Parathyroid adenoma (tissue), 2 donors: Measurements from ENCODE around the gene MCL1.

Source experiments
- H2AFZ ChIP-seq: fragments of 300-600 bp; sonication (generic); one replicate; pipeline ENCODE4 v1.7.0; 2017; ENCODE audit warnings: antibody characterized with exemption, mild to moderate bottlenecking
- H3K27ac ChIP-seq: fragments of 300-600 bp; sonication (generic); one replicate; pipeline ENCODE4 v1.7.0; 2017
- H3K27me3 ChIP-seq: fragments of 300-600 bp; sonication (generic); one replicate; pipeline ENCODE4 v1.7.0; 2017; ENCODE audit warnings: low read length; ENCODE audit not compliant: control insufficient read depth, insufficient read depth
- H3K36me3 ChIP-seq: fragments of 300-600 bp; sonication (generic); one replicate; pipeline ENCODE4 v1.7.0; 2017; ENCODE audit warnings: low read length; ENCODE audit not compliant: control insufficient read depth, insufficient read depth
- H3K4me1 ChIP-seq: fragments of 300-600 bp; sonication (generic); one replicate; pipeline ENCODE4 v1.7.0; 2017; ENCODE audit warnings: control low read depth
- H3K4me2 ChIP-seq: fragments of 300-600 bp; sonication (generic); one replicate; pipeline ENCODE4 v1.7.0; 2017; ENCODE audit warnings: low read length
- H3K4me3 ChIP-seq: fragments of 300-600 bp; sonication (generic); one replicate; pipeline ENCODE4 v1.7.0; 2017; ENCODE audit warnings: low read depth, low read length
- H3K79me2 ChIP-seq: fragments of 300-600 bp; sonication (generic); one replicate; pipeline ENCODE4 v1.7.0; 2017; ENCODE audit warnings: control low read depth
- H3K9ac ChIP-seq: fragments of 300-600 bp; sonication (generic); one replicate; pipeline ENCODE4 v1.7.0; 2017; ENCODE audit warnings: mild to moderate bottlenecking
- H3K9me3 ChIP-seq: fragments of 300-600 bp; sonication (generic); one replicate; pipeline ENCODE4 v1.7.0; 2017; ENCODE audit warnings: low read length; ENCODE audit not compliant: control insufficient read depth
- TF ChIP-seq, protein P1 (sequence below): fragments of 300-600 bp; sonication (generic); IDR thresholded peaks from one replicate; pipeline ENCODE4 v1.7.0; 2017; ENCODE audit warnings: antibody characterized with exemption, mild to moderate bottlenecking
- donor health status: primary hyperparathyroidism.

Gene MCL1

GRCh38 chr1:150551051-150551783, 28.2 kb downstream of the MCL1 start:
- Histone ChIP-seq H3K4me3 (no peak overlapping the region), H3K4me1 (no peaks in the 10 kb centered on the region), H3K9me3 (no peaks in the 10 kb centered on the region), H3K9ac (no peak overlapping the region), H3K27me3 (no peaks in the 10 kb centered on the region), H3K79me2 (no peaks in the 10 kb centered on the region), H3K36me3 (no peaks in the 10 kb centered on the region), H3K27ac (no peak overlapping the region), H2AFZ (no peak overlapping the region), H3K4me2 (no peak overlapping the region)
- TF ChIP-seq, protein P1, sequence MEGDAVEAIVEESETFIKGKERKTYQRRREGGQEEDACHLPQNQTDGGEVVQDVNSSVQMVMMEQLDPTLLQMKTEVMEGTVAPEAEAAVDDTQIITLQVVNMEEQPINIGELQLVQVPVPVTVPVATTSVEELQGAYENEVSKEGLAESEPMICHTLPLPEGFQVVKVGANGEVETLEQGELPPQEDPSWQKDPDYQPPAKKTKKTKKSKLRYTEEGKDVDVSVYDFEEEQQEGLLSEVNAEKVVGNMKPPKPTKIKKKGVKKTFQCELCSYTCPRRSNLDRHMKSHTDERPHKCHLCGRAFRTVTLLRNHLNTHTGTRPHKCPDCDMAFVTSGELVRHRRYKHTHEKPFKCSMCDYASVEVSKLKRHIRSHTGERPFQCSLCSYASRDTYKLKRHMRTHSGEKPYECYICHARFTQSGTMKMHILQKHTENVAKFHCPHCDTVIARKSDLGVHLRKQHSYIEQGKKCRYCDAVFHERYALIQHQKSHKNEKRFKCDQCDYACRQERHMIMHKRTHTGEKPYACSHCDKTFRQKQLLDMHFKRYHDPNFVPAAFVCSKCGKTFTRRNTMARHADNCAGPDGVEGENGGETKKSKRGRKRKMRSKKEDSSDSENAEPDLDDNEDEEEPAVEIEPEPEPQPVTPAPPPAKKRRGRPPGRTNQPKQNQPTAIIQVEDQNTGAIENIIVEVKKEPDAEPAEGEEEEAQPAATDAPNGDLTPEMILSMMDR: no peak

DNA sequence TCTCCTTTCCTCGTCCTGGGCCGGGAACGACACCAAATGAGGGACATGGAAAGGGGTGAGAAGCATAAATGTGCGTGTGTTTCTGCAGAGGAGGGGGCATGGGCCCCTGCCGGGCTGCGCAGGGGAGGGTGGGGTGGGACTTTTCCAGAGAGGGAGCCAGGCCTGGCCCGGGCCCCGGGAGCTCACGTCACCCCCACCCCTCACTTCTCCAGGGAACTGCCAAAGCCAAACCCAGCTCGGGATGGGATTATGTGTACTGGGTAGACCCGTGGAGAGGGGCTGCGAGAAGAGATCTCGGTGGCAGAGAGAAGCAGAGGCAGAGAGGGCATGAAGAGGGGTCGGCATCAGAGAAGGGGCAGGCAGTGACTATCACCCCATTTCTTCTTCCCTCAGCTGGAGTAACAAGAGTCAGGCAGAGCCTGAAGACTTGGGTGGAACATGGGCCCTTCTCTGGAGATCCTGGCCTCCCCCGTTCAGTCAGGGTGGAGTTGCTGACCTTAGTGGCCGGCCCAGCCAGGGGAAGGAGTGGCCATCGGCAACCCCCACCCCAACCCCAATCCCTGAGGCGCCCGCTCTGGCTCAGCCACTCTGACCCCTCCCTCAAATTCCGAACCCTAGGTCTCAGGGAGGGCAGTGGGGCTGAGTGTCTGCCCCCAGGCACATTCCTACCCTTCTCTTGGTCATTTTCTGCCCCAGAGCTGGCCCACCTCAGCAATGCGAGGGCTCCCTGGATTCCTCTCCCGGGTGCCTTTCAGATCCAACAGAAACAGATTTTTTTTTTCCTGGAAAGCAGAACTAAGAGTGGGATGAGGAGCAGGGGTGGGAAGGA, 29.0 kb downstream of the MCL1 start:
- no peaks in the 10 kb centered on the region for H3K4me1 ChIP-seq
- no peaks in the 10 kb centered on the region for H3K27me3 ChIP-seq
- no peaks in the 10 kb centered on the region for H3K36me3 ChIP-seq
- TF ChIP-seq, protein P1: no peak
- H3K4me3 ChIP-seq: no peak overlapping the region
- no peak overlapping the region for H3K27ac ChIP-seq
- no peak overlapping the region for H2AFZ ChIP-seq
- H3K79me2 ChIP-seq: no peaks in the 10 kb centered on the region
- no peak overlapping the region for H3K4me2 ChIP-seq
- no peak overlapping the region for H3K9ac ChIP-seq
- no peaks in the 10 kb centered on the region for H3K9me3 ChIP-seq

DNA sequence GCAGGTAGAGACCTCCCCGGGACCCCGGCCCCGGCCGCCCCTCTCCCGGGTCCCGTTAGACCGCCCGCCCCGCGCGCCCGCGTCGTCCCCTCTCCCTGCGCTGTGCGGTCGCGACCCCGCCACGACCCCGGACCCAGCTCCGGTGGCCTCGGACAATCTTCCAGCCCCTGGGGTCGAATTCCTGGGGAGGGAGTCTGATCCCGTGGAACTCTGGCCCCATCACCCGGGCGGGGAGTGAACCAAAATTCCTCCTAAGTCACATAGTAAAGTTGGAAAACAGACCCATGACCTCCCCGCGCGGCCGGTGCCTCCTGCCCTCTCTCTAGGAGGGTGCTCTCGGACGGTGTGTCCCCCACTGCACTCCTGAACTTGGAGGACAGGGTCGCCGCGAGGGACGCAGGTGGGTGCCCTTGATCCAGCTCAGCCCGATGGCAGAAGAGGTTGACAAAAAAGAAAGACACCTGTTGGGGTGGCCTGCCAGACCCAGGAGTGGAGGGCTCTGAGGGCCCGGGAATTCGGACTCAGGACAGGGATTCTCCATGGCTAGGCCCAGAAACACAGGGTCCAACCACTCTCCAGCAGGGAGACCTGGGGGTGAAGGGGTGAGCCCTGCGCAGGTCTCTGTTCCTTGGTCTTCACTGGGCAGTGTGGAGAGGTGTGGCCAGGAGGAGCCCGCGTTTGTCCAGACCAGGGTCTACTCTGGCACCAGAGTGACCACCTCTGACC, 29.8 kb downstream of the MCL1 start:
- H3K4me1 ChIP-seq: no peaks in the 10 kb centered on the region
- no peaks in the 10 kb centered on the region for H3K36me3 ChIP-seq
- H3K9me3 ChIP-seq: no peaks in the 10 kb centered on the region
- H2AFZ ChIP-seq: peak overlapping the region; percentile 53
- H3K27me3 ChIP-seq: no peaks in the 10 kb centered on the region
- no peak overlapping the region for H3K9ac ChIP-seq
- H3K79me2 ChIP-seq: no peaks in the 10 kb centered on the region
- no peak overlapping the region for H3K27ac ChIP-seq
- H3K4me2 ChIP-seq: peak overlapping the region; percentile 73
- no peak overlapping the region for H3K4me3 ChIP-seq
- TF ChIP-seq, protein P1: no peak

GRCh38 chr1:150548632-150549495, 30.5 kb downstream of the MCL1 start, which contains the start of gene ADAMTSL4:
TSS of gene ADAMTSL4 (plus strand) at chr1:150549408. CDS start at chr1:150552289, 2,881 bp downstream.
- Histone ChIP-seq H3K27ac (no peak within 1 kb of the TSS), H3K36me3 (no peaks in the 10 kb centered on the region), H3K27me3 (no peaks in the 10 kb centered on the region), H3K9me3 (no peaks in the 10 kb centered on the region), H3K4me1 (no peaks in the 10 kb centered on the region), H3K9ac (no peak within 1 kb of the TSS), H3K79me2 (no peaks in the 10 kb centered on the region), H2AFZ (peak within 1 kb of the TSS; percentile 87), H3K4me3 (peak within 1 kb of the TSS; percentile 52), H3K4me2 (peak within 1 kb of the TSS; percentile 76)
- TF ChIP-seq, protein P1: no peak
